ENCODE results near the gene PERP.

DNA sequence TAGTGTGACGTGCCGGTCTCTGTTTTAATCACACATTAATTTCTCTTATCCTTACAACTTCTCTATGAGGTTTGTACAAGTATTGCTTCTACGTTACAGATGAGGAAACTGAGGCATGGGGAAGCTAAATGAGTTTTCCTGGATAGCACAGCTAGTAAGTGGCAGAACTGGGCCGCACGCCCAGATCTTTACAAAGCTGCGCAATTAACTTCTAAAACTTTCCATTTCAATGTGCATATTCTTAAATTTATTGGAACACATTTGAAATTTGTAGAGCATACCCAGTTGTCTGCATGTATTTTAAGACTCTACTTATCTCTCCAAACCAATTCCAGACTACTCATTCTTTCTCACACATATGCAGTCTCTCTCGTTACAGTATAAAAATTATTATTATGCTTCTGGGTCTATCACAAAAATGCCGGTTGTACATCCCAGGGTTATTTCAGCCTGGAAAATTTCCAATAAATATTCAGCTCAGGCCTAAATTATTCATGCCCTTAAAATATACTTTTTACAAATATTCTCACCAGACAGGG, 10.2 kb upstream of the PERP start:
- TF ChIP-seq, protein P1, sequence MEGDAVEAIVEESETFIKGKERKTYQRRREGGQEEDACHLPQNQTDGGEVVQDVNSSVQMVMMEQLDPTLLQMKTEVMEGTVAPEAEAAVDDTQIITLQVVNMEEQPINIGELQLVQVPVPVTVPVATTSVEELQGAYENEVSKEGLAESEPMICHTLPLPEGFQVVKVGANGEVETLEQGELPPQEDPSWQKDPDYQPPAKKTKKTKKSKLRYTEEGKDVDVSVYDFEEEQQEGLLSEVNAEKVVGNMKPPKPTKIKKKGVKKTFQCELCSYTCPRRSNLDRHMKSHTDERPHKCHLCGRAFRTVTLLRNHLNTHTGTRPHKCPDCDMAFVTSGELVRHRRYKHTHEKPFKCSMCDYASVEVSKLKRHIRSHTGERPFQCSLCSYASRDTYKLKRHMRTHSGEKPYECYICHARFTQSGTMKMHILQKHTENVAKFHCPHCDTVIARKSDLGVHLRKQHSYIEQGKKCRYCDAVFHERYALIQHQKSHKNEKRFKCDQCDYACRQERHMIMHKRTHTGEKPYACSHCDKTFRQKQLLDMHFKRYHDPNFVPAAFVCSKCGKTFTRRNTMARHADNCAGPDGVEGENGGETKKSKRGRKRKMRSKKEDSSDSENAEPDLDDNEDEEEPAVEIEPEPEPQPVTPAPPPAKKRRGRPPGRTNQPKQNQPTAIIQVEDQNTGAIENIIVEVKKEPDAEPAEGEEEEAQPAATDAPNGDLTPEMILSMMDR (IDR thresholded peaks at IDR 0.05): no peak
- no peak for TF ChIP-seq ZFX (IDR thresholded peaks at IDR 0.05; ENCODE audit: borderline replicate concordance)
